Measurements from ENCODE around the gene PUS1.
"Not testable (repeated sequence)": the region's sequence is repeated elsewhere in the genome, so short reads cannot be mapped to it uniquely, and the experiment has no call there.

The PUS1 gene

GRCh38 chr12:131928711-131929580, at the start of gene PUS1:
Gene PUS1 (plus strand): TSS chr12:131929276. CDS start chr12:131929723, 447 bp downstream.
- peak; percentile 84 for TF ChIP-seq POLR2A (IDR thresholded peaks at IDR 0.05; ENCODE audit: low read depth, low read length)
- no peak for FAIRE-seq
- peak; percentile 98 for DNase-seq (ENCODE audit: insufficient read length, low spot score)

GRCh38 chr12:131882804-131883520, 46.1 kb upstream of the PUS1 start:
- DNase-seq (ENCODE audit: insufficient read length, low spot score) (peak; percentile 35), FAIRE-seq (no peak)

GRCh38 chr12:131883521-131883900, 45.6 kb upstream of the PUS1 start:
- peak; percentile 1 for DNase-seq (ENCODE audit: insufficient read length, low spot score)
- FAIRE-seq, result no peak
- no peak for TF ChIP-seq POLR2A (IDR thresholded peaks at IDR 0.05; ENCODE audit: low read depth, low read length)

More at GRCh38 chr12:131882804-131883520, 46.1 kb upstream of the PUS1 start:
- TF ChIP-seq POLR2A (IDR thresholded peaks at IDR 0.05; ENCODE audit: low read depth, low read length), result no peak

GRCh38 chr12:131885076-131885475, 44.0 kb upstream of the PUS1 start:
- DNase-seq (ENCODE audit: insufficient read length, low spot score); FAIRE-seq: not testable (repeated sequence)

GRCh38 chr12:131885543-131886057, 43.5 kb upstream of the PUS1 start:
- no peak for FAIRE-seq
- no peak for TF ChIP-seq POLR2A (IDR thresholded peaks at IDR 0.05; ENCODE audit: low read depth, low read length)

GRCh38 chr12:131891722-131892121, 37.4 kb upstream of the PUS1 start:
- FAIRE-seq; DNase-seq (ENCODE audit: insufficient read length, low spot score): not testable (repeated sequence)

More at GRCh38 chr12:131885543-131886057, 43.5 kb upstream of the PUS1 start:
- DNase-seq (ENCODE audit: insufficient read length, low spot score), result no peak

- peak; percentile 10 for DNase-seq (ENCODE audit: insufficient read length, low spot score)
- FAIRE-seq, result no peak
- no peak for TF ChIP-seq POLR2A (IDR thresholded peaks at IDR 0.05; ENCODE audit: low read depth, low read length)
These were observed 36.1 kb upstream of the PUS1 start for GRCh38 chr12:131892711-131893604.

GRCh38 chr12:131893605-131894312, 35.3 kb upstream of the PUS1 start:
- no peak for TF ChIP-seq POLR2A (IDR thresholded peaks at IDR 0.05; ENCODE audit: low read depth, low read length)
- peak; percentile 15 for DNase-seq (ENCODE audit: insufficient read length, low spot score)
- no peak for FAIRE-seq

- FAIRE-seq (no peak), DNase-seq (ENCODE audit: insufficient read length, low spot score) (peak; percentile 96)
- peak; percentile 43; the same call in 1 of the 2 replicates for TF ChIP-seq POLR2A (IDR thresholded peaks at IDR 0.05; ENCODE audit: low read depth, low read length)
These were observed 34.7 kb upstream of the PUS1 start, which contains the start of gene ULK1 for GRCh38 chr12:131894313-131894860. Gene ULK1 (plus strand): TSS chr12:131894622. CDS start chr12:131895002, 380 bp downstream.

GRCh38 chr12:131894981-131895639, 34.0 kb upstream of the PUS1 start:
- TF ChIP-seq POLR2A (IDR thresholded peaks at IDR 0.05; ENCODE audit: low read depth, low read length), result no peak
- FAIRE-seq (no peak), DNase-seq (ENCODE audit: insufficient read length, low spot score) (peak; percentile 33)

- FAIRE-seq (no peak), DNase-seq (ENCODE audit: insufficient read length, low spot score) (no peak)
- TF ChIP-seq POLR2A (IDR thresholded peaks at IDR 0.05; ENCODE audit: low read depth, low read length), result no peak
These were observed 33.4 kb upstream of the PUS1 start for GRCh38 chr12:131895640-131896079.
